Loucy (cell line): ENCODE measurements around the gene RANBP17.
A peak's percentile ranks its signal among the peaks of the same experiment; 100 is the strongest.

Source experiments
- H2AFZ ChIP-seq: fragments of 200-600 bp; sonication (generic); 2 replicates; pipeline ENCODE4 v1.6.0; 2016; ENCODE audit warnings: antibody characterized with exemption, mild to moderate bottlenecking, low read length, moderate library complexity
- H3F3A ChIP-seq: fragments of 200-600 bp; 2 replicates; pipeline ENCODE4 v1.6.0; 2016; ENCODE audit warnings: antibody characterized with exemption, low read depth, mild to moderate bottlenecking
- H3K27me3 ChIP-seq: fragments of 200-600 bp; sonication (generic); 2 replicates; pipeline ENCODE4 v1.6.1; 2014; ENCODE audit warnings: low read length, mild to moderate bottlenecking; ENCODE audit not compliant: insufficient read depth, poor library complexity, severe bottlenecking
- H3K36me3 ChIP-seq: fragments of 200-600 bp; sonication (generic); 2 replicates; pipeline ENCODE4 v1.6.1; 2016; ENCODE audit warnings: low read length; ENCODE audit not compliant: insufficient read depth
- H3K4me1 ChIP-seq: fragments of 200-600 bp; sonication (generic); 2 replicates; pipeline ENCODE4 v1.5.1; 2014; ENCODE audit warnings: low read length, mild to moderate bottlenecking; ENCODE audit not compliant: insufficient read depth, poor library complexity, severe bottlenecking
- H3K4me2 ChIP-seq: fragments of 200-600 bp; sonication (generic); 2 replicates; pipeline ENCODE4 v1.6.0; 2014; ENCODE audit warnings: antibody characterized with exemption, low read length, low read depth, mild to moderate bottlenecking; ENCODE audit not compliant: poor library complexity, severe bottlenecking
- H3K4me3 ChIP-seq: fragments of 200-600 bp; sonication (generic); 2 replicates; pipeline ENCODE4 v1.5.1; 2014; ENCODE audit warnings: low read length, mild to moderate bottlenecking, mixed read lengths; ENCODE audit not compliant: poor library complexity, severe bottlenecking
- H3K79me2 ChIP-seq: fragments of 200-600 bp; sonication (generic); 2 replicates; pipeline ENCODE4 v1.6.1; 2014; ENCODE audit warnings: low read length; ENCODE audit not compliant: insufficient read depth
- H3K9ac ChIP-seq: fragments of 200-600 bp; sonication (generic); 2 replicates; pipeline ENCODE4 v1.6.0; 2014; ENCODE audit warnings: mild to moderate bottlenecking, low read depth, low read length, moderate library complexity; ENCODE audit not compliant: poor library complexity, severe bottlenecking
- H3K9me2 ChIP-seq: fragments of 200-600 bp; sonication (generic); replicated peaks from 2 replicates; pipeline ENCODE4 v1.6.1; 2016; ENCODE audit warnings: low read depth, low read length, mixed read lengths
- H3K9me3 ChIP-seq: fragments of 200-600 bp; sonication (generic); 2 replicates; pipeline ENCODE4 v1.6.1; 2014; ENCODE audit warnings: mild to moderate bottlenecking, antibody characterized with exemption, low read length, low read depth; ENCODE audit not compliant: insufficient read depth
- H4K20me1 ChIP-seq: fragments of 200-600 bp; sonication (generic); 2 replicates; pipeline ENCODE4 v1.6.0; 2014; ENCODE audit warnings: antibody characterized with exemption, low read length, mild to moderate bottlenecking; ENCODE audit not compliant: insufficient read depth, poor library complexity, severe bottlenecking
- CTCF ChIP-seq: fragments of 200-600 bp; sonication (generic); conservative IDR thresholded peaks from 2 replicates; pipeline ENCODE4 v1.5.1; 2014; ENCODE audit warnings: mild to moderate bottlenecking, antibody characterized with exemption, low read length
- EZH2phosphoT487 ChIP-seq: fragments of 200-600 bp; IDR thresholded peaks from 2 replicates; pipeline ENCODE4 v1.6.1; 2018; ENCODE audit warnings: antibody characterized with exemption, mild to moderate bottlenecking, moderate library complexity, borderline replicate concordance

The RANBP17 gene

DNA sequence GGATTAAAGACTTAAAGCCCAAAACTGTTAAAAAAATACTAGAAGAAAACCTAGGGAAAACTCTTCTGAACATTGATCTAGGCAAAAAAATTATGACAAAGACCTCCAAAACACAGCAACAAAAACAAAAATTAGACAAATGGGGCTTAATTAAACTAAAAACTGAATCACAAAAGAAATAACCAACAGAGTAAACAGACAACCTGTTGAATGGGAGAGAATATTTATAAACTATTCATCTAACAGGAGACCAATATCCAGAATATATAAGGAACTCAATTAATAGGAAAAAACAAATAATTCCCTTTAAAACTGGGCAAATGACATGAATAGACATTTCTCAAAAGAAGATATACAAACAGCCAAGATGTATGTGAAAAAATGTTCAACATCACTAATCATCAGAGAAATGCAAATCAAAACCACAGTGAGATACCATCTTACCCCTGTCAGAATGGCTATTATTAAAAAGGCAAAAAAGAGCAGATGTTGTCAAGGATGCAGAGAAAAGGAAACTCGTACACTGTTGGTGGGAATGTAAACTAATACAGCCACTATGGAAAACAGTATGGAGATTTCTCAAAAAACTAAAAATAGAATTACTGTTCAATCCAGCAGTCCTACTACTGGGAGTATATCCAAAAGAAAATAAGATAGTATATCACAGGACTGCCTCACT is 397.1 kb downstream of the RANBP17 start:
- Histone ChIP-seq H2AFZ (no peak overlapping the region), H3K4me2 (no peak overlapping the region), H3K79me2 (no peaks in the 10 kb centered on the region), H3K4me1 (peaks cover 6% of the 10 kb centered on the region), H3K36me3 (no peaks in the 10 kb centered on the region), H3K27me3 (no peaks in the 10 kb centered on the region), H3K9ac (no peak overlapping the region), H4K20me1 (no peaks in the 10 kb centered on the region), H3K4me3 (no peak overlapping the region), H3K9me3 (no peaks in the 10 kb centered on the region), H3K9me2 (no peaks in the 10 kb centered on the region), H3F3A (no peaks in the 10 kb centered on the region)
- TF ChIP-seq CTCF, result no peak
- TF ChIP-seq EZH2phosphoT487, result no peak

DNA sequence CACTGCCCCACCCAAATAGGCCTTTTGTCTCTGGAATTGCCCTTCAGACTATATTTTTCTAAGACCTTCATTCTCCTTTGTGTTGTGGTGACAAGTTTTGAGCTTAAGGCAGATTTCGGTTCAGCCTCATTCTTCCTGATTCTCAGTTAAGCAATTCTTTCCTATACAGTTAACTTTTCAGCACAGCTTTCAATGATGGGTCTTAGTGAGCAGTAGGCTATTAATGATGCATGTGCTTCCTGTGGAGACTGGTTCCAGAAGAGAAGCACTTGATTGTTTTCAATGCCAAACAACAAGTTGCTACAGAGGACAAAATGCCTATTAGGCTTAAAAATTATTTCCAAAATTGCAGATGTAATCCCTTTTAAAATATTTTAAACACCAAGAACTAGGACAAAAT is 399.5 kb downstream of the RANBP17 start:
- no peaks in the 10 kb centered on the region for H3K9me3 ChIP-seq
- no peaks in the 10 kb centered on the region for H3K36me3 ChIP-seq
- peaks cover 20% of the 10 kb centered on the region for H3K4me1 ChIP-seq
- TF ChIP-seq CTCF (no peak), EZH2phosphoT487 (no peak)
- no peak overlapping the region for H3K4me3 ChIP-seq
- no peaks in the 10 kb centered on the region for H3K79me2 ChIP-seq
- no peaks in the 10 kb centered on the region for H3K27me3 ChIP-seq
- H2AFZ ChIP-seq, result peak overlapping the region; percentile 32; the same call in 1 of the 2 replicates
- H3K9ac ChIP-seq, result no peak overlapping the region
- no peak overlapping the region for H3K4me2 ChIP-seq
- H3F3A ChIP-seq, result no peaks in the 10 kb centered on the region
- no peaks in the 10 kb centered on the region for H4K20me1 ChIP-seq
- H3K9me2 ChIP-seq, result no peaks in the 10 kb centered on the region

GRCh38 chr5:171261904-171262303 is 400.1 kb downstream of the RANBP17 start:
- no peak overlapping the region for H3K4me3 ChIP-seq
- no peaks in the 10 kb centered on the region for H3K9me2 ChIP-seq
- H3K27me3 ChIP-seq, result no peaks in the 10 kb centered on the region
- no peak overlapping the region for H3K9ac ChIP-seq
- H3K4me2 ChIP-seq, result no peak overlapping the region
- no peak overlapping the region for H2AFZ ChIP-seq
- peaks cover 20% of the 10 kb centered on the region for H3K4me1 ChIP-seq
- TF ChIP-seq CTCF (no peak), EZH2phosphoT487 (no peak)
- no peaks in the 10 kb centered on the region for H4K20me1 ChIP-seq
- H3K9me3 ChIP-seq, result no peaks in the 10 kb centered on the region
- H3K79me2 ChIP-seq, result no peaks in the 10 kb centered on the region
- no peaks in the 10 kb centered on the region for H3K36me3 ChIP-seq
- no peaks in the 10 kb centered on the region for H3F3A ChIP-seq
